ENCODE measurements around the gene SLC43A3.

SLC43A3 gene

DNA sequence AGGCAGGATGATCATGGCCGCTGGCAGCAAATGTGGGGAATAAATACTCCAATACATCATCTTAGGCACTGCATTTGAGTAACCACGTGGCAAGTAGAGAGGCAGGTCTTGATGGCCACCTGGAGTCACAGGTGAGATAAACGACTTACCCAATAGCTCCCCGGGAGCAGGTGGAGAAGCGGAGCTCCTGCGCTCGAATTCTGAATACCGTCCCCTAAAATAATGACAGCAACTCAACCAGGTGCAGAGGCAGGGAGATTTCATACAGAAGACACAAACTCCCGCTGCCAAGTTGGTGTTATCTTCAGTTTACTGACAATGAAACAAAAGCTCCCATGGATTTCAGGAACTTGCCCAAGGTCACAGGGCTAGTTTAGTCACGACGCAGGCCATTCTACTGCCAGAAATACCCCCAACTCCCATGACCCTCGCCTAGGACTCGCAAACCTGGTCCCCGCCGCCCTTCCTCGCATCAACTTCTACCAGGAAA, 437 bp downstream of the SLC43A3 start:
- DNase-seq = no peak

DNA sequence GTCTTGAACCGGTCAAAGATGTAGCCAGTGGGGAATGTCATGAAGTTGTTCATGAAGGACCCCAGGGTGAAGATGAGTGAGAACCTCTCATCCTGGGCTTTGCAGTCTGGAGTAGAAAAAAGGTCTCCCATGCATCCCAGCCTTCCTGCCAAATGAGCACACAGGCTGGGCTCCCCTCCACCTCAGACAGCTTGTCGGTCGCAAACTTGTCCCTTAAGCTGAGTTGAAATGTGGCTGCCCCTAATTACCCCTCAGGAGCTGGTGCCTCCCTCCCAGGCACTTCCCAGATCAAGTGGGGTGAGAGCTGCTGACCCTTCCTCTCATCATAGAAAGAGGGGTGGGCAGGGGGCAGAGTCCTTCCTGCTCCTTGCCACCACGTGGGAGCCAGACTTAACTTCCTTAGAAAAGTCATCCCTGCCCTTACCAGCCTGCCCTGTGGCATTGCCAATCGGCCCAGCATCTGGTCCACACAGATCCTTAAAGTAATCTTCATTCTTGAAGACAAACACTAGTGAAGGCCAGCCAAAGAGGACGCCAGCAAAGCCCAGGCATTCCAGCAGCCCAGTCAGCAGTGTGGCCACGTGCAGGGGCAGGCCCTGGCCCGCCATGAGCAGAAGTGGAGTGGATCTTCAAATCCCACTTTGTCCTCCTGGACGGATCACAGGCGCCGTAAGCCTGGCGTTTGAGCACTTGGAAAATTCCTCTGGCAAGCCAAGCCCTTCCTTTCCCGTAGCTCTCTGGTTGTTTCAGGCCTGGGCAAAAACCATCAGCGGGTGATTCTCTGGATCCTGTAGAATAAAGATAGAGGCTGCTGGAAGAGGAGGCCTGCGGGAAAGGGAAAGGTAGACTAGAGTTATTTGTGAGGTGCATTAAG, 1.1 kb downstream of the SLC43A3 start:
- DNase-seq = no peak

DNA sequence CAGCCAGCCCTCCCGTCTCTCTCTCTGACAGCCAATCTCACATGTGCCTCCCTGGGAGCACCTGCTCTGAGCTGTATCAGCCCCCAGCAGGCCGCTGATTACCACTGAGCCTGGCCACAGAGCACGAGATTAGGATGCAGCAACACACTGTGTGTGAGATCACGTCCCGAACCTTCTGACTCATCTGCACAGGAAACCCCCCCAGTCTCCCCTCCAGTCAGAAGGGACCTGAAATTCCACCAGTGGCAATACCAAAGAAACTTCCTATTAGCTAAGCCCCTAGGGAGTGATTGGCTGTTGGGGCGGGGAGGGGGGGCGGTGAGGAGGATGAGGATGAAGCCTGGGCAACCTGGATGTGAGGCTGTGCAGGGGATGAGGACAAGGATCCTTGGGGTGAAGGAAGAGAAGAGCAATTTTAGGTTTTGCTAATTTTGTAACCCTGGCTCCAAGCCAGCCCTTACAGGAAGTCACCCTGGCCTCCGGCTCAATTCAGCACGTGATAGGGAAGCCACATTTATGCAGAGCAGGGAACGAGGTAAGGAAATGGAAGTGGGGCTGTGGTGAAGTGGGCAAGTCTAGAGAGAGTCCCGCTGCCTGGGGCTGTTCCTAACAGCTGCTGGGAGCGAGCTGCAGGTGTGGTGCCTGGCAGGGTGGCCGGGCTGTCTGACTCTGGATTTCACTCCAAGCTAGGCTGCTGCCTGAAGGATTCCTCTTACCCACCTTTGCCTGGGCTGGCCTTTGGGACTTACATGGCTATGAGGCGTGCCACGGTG, 1.9 kb downstream of the SLC43A3 start:
- peak; percentile 77 for DNase-seq

DNA sequence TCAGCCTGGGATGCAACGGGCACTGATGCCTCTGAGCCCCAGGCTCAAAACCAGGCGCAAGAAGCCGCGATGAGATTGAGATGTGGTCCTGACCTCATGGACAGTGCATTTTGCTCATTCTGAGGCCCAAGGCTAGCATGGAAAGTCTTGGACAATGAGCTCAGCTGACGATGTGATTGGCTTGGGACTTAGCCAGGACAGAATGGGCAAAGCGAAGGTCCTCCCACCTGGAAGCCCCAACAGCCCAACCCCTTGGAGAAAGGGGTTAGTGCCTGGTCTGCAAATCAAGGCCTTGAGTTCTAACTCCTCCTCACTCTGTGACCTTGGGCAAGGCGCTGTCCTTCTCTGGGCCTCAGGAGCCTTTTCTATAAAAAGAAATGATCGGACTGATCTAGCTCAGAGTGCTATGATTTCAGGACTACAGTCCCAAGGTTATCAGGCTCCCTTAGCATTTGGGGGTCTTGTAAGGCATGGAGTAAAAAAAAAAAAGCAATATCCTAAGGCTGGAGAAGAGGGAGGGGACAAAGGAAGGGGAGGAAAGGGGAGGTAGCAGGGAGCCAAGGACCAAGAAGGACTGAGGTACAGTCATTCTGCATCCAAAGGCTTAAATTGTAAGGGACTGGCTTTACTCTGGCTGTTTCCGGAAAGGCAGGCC, 2.7 kb downstream of the SLC43A3 start:
- no peak for DNase-seq

DNA sequence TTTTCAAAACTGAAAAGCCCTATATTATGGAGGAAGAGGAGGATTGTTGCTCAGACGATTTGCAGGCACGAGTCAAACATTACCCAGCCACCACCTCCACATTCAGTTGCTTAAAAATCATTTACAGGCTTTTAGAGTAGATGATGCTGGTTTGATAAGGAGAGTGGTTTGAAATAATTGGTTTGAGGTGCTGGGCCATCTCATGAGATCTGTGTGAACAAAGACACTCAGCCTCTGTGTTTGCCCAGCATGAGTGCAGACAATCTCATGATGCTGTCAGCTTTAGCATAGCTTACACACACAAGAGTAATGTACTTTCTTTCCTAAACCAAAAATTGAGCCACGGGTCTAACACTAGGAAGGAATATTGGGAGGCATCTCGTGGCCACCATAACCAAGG, 4.3 kb downstream of the SLC43A3 start:
- DNase-seq = no peak

DNA sequence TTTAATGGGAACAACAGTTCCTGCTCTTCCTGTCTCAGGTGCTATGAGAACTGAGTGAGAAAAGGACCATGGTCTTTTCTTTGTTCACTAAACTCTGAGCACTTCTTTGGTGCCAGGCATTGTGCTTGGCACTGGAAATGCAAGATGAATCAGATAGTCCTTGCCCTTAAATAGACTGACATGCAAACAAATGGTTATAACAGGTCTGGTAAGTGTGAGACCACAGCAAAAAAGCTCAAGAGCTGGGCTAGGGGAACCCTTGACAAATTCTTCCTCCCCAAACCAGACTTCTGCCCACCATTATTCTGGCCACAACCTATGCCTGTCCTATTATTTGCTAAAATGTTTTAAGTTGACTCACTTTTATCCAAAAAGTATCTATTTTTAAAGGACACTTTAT, 5.1 kb downstream of the SLC43A3 start:
- DNase-seq = no peak

DNA sequence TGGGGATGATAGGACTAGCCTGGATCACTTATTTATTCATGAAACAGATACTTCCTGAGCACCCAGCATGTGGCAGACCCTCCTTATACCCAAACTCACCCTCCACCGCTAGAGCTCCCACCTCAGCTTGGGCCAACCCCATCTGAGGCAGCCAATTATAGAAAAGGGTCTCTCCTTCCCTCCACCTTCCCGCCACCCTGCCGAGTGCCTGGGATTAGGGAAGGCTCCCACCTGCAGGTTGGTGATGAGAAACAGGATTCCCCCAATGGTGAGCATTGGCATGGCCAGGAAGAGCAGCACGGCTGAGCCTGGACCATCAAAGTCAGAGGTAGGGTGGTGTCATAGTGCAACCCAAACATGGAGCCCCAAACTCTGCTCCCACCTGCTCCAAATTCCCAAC, 5.9 kb downstream of the SLC43A3 start:
- DNase-seq = no peak

DNA sequence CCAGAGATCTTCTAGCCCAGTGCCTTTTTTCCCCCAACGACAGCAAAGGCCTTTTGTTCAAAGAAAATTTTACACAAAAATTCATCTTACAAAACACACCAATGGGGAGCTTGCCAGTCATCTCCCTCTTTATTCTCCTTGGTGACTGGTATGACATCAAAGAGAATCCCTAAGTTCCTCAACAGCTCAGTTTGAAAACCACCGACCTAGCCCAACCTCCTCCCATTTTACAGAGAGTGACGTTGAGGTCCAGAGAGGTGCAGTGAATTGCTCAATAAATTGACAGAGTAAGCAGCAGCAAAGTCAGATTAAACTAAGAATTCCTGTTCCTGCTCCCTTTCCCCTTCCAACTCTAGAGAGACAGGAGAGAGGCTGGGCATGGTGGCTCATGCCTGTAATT, 7.8 kb downstream of the SLC43A3 start:
- no peak for DNase-seq

DNA sequence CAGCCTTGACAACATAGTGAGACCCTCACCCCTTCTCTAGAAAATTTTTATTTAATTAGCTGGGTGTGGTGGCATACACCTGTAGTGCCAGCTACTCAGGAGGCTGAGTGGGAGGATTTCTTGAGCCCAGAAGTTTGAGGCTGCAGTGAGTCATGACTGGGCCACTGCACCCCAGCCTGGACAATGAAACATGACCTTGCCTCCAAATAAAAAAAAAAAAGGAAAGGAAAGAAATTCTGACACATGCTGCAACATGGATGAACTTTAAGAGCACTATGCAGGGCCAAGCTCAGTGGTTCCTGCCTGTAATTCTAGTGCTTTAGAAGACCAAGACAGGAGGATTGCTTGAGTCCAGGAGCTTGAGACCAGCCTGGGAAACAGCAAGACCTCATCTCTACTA, 8.8 kb downstream of the SLC43A3 start:
- no peak for DNase-seq

DNA sequence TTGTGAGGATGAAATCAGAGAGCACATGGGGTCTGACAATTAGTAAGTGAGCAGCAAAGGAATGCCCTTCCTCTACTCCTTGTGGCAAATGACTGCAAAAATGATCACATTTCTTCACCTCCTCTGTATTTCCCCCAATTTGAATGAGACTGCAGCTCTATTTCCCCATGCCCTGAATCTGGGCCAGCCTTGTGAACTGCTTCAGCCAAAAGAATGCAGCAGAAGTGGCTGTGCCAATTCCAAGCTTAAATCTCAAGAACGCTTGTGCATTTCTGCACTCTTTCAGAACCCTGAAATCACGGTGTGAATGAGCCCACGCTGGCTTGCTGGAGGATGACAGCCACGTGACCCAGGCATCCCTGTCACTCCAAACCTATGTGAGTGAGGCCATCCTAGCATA, 9.9 kb downstream of the SLC43A3 start:
- DNase-seq = no peak

DNA sequence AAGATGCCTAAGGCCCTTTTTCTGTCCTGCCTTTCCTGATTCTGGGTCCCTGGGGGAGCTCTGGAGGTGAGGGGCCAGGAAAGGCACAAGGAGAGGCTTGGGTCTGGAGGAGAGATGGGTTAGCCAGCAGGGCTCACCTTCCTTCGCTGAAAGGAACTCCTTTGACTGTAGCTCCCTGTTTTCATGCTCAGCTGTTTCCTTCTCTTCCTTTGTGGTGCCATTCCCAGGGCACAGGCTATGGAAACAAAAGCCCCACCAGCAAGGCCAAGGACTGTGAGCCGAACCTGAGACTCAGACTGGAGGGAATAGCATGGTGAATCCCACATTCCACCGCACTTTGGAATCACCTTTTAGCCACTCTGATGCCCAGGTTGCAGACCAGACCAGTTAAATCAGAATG, 10.5 kb downstream of the SLC43A3 start:
- DNase-seq = no peak

DNA sequence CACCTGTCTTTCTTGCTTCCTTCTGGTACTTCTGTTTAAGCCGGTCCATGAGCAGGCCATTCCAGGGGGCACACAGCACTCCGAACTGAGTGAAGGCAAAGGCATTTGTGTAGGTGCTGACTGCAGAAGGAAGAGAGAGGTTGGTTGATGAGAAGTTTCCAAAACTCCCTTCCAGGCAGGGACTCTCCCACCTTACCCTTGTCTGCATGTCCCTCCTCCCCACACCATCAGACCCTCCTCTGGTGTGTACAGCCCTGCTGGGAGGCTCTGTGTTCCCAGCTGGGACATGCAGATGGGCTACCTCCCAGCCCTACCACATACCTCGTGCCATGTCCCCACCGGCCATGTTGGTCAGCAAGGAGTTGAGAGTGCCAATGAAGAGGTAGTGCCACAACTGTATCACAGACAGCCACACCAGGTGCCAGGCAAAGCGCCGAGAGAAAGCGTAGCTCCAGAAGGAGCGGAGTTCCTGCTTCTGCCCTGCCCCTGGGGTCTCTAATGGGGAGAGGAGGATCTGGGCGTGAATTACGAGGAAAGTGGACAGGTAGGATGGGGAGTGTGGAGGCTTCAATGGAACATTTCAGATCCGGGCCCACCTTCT, 12.2 kb downstream of the SLC43A3 start:
- no peak for DNase-seq

DNA sequence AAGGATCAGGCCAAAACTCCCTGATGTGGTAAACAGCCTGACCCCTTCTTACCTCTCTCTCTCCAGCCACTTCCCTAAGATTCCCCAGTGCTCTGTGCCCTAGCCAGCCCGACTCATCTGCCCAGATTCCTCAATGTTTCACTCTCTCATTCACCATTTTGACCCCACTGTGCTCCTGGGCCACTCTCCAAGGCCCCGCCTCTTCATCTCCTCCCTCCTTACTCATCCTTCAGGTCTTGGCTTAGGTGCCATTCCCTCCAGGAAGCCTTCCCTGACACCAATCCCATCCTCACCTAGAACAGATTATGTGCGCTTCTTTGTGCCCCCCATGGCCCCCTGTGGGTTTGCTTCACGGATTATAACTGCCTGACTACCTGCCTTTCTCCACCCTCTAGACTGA, 13.2 kb downstream of the SLC43A3 start:
- DNase-seq = no peak

DNA sequence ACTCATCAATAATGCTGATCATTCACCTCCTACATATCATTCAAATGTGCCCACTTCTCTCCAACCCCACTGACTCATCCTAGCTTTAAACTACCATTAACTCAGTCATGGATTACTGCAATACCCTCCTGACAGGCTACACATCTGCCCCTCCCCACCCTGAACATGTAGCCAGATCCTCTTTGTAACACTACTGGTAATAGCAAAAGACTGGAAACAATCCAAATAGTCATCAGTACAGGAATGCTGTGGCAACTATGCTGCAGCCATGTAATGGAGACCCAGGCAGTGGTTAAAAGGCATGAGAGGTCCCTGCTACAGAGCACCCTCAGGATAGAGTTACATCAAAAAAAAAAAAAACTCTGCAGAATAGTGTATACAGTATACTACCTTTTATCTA, 16.6 kb downstream of the SLC43A3 start:
- no peak for DNase-seq

DNA sequence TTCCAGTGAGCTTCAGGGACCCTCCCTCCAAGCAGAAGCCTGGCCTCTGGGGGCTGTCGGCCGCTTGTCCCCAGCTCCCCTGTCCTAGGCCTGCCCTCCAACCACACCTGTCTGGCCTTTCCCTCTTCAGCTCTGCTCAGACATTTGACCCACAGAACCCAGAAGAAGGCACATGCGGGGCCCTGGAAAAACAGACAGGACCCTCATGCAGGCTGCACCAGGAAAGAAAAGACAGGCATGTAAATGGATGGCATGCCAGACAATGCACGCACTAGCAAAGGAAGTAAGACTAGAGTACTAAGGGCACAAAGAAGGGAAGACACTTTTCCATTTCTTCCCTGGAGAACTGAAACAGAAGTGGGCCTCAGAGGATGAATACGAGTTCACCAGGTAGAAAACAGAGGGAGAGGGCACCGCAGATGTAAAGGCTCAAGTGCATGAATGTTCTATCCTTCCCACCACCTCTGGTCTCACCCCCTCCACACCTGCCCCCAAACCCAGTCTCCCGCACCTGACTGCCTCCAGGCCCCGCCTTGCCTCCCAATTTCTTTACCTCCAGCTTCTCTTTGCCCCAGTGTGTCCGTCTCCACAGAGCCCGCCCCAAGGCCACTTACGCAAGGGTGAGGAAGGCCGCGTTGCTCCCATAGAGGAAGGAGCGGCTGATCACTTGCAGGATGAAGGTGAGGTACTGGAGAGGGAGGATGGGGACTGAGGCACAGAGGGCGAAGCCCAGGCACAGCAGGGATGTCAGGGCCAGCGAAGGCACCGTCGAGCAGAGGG, 17.4 kb downstream of the SLC43A3 start:
- DNase-seq = no peak

DNA sequence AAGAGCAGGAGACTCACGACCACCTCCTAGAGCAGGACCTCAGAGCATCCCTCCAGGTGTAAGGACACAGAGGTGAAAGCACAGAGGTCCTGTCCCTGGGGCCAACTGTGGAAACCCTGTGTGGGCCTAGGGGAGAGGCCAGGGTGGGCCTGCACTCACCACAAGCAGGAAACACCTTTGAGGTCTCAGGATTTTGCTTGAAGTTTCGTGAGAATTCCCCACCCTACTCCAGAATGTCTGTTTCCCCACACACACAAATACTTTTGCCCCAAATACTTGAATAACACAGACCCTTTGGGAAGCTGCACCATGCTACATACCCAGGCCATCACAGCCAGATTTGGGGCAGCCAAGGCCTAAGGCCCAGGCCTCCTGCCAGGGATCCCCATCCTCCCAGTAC, 18.1 kb downstream of the SLC43A3 start:
- DNase-seq = no peak

DNA sequence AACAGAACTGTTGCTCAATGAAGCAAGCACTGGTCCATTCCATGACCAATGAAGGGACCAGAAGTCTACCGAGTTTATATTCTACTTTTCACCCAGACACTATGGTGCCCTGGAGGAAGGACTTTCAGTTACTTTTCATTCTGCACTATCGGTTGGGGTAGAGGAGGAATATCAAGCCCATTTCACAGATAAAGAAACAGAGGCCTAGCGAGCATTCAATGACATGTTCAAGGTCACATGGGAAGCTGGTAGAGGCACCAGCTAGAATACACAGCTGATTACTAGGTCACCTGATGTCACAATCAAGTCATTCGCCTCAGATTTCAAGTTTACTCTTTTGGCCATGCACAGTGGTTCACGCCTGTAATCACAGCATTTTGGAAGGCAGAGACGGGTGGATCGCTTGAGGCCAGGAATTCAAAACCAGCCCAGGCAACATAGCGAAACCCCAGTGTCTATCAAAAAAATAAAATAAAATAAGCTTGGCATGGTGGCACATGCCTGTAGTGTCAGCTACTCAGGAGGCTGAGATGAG, 18.9 kb downstream of the SLC43A3 start:
- no peak for DNase-seq

DNA sequence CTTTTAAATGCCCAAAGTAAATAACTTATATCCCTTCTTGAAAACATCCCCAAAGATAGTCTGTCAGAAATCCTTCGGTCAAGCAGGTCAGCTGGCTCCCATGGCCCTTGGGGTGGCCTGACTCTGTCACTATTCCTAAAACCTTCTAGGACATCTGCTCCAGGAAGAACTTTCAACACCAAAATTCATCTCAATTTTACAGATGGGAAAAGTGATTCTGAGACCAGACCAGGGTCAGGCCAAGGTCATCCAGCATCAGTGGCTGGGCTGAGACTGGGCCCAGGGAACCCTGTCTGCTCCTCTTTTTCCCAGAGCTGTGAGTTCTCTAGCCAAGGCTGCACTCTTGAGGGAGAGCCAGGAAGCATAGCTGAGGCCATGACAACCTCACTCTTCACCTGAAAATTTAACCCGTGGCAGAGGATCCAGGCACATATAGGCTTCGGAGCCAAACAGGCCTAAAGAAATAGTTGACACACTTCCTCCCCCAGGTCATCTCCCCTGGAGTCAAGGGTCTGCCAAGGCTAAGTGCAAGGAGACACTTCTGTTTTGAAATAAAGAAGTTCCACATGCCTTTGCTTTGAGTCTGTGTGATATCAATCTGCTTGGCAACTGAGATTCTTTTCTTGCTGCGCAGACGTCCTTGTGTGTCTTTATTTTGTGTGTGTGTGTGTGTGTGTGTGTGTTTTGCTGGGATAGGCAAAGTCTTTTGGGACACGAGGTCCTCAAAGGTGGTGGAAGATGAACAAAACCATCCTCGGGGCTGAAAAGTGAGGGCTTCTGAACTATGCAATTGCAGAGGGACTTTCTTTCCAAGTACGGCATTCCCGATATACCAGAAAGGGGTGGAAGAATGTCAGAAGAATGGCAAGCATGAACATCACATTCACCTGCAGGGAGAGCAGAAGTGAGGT, 19.7 kb downstream of the SLC43A3 start:
- DNase-seq = no peak

DNA sequence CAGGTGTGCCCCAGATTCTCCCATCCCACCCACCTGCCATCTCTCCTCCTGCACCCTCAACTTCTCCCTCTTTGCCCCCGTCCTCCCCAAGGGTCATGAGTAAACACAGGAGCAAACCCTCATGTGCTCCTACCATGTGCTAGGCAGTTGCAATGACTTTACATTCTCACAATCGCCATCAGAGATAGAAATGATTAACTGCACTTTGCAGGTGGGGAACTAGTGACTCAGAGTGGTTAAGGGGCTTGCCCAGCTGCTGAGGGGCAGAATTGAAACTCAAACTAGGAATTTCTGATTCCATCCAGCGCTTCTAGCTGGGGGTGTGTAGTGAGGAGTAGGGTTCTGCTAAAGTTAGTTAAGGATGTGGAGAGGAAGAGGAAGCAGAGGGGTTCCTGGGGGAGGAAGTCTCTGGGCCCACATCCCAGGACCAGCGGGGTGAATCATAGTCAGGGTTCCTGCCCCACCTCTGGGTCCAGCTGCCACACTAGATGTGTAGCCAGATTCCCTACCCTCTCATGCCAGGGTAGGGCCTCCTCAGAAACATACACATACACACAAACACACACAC, 20.5 kb downstream of the SLC43A3 start:
- no peak for DNase-seq

DNA sequence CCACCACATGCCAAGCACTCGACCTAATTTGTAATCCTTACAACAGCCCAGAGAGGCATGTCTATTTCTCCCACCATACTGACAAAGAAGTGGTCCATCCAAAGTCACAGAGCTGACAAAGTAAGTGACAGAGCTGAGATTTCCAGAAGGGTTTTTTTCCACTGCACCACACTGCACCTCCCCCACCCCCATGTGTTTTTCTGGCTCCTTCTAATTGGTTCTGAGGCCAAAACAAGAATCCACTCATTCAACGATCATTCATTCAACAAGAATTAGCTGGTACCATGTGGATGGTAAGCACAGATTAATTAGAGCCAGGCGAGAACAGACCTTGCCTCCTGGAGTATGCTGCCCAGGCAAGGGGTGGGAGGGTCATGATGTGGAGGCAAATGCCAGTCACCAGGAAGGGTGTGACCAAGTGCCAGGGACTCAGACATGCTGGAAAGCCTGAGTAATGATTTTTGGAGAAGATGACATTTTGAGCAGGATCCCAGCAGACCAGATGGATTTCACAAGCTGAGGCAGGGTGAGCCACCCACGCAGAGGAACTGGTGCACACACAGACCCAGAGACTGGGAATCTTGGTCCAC, 21.6 kb downstream of the SLC43A3 start:
- no peak for DNase-seq

Measured in T1000 (cell line).